ENCODE data around the gene LMAN1L.
A peak's percentile ranks its signal among the peaks of the same experiment; 100 is the strongest.

The LMAN1L gene

DNA sequence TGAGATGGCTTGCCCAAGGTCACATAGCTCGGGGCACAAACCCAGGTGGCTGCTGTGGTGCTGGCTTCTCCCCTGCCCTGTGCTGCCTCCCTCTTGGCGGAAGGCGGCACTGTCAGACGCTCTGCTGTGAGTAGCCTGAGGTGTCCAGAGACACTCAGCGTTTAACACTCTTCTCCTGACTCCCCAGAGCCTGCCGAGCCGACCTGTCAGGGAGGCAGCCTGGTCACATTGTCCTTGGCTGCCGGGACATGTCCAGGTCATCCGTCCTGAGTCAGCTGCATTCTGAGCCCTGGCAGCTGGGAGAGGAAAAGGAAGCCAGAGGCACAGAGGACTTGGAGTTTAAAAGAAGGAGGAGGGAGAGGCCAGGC, 4.7 kb downstream of the LMAN1L start:
- peak; percentile 39 to 42 for DNase-seq

DNA sequence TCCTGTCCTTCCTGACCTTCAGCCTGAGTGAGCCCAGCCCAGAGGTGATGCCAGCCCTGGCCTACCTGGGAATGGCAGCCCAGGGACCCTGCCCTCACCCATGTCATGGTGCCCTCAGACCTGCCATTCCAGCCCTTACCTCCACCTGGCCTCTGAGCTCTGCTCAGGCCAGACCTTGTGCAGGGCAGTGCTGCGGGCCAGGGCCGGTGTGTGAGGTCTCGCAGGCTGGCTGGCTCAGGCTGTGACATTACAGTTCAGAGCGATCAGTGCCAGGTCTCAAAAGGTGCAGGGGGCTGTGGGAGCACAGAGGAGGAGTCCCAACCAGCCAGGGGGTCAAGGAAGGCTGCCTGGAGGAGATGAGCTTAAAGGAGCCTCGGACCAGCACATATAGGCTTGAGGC, 7.4 kb downstream of the LMAN1L start:
- DNase-seq: no peak

DNA sequence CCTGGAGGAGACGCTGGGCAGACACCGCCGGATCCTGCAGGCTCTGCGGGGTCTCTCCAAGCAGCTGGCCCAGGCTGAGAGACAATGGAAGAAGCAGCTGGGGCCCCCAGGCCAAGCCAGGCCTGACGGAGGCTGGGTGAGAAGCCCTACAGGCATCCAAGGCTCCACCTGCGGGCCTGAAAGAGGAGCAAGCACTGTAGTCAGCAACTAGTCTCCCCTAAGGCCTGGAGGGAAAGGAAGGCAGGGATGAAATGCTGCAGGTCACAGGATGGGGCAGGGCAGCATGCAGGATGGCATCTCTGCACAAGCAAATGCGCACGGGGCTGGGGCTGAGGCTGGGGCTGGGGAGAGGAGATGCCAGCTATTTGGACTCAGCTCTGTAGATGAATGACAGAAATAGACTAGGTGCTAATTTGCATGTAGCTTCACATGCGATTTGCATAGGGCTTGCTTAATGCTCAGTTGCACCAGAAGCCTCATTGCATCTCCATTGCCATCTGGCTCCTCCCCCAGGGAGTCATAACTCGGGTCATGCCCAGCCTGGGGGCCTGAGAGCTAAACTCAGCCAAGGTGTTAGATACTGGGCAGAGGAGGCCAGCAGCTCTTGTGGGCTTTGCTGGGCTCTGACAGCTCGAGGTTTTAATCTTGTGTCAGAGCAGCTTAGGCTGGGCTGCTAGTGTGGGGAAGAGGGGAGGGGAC, 8.6 kb downstream of the LMAN1L start:
- DNase-seq: no peak

DNA sequence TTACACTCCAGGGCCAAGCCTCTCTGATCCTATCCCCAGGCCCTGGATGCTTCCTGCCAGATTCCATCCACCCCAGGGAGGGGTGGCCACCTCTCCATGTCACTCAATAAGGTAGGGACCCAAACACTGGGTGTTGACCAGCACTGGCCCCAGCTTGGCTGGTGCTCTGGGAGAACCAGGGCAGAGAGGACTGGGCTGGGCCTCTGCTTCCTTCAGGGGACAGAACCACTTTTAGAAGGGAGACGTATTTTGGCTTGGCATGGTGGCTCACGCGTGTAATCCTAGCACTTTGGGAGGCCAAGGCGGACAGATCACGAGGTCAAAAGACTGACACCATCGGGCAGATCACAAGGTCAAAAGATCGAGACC, 9.1 kb downstream of the LMAN1L start:
- no peak for DNase-seq

DNA sequence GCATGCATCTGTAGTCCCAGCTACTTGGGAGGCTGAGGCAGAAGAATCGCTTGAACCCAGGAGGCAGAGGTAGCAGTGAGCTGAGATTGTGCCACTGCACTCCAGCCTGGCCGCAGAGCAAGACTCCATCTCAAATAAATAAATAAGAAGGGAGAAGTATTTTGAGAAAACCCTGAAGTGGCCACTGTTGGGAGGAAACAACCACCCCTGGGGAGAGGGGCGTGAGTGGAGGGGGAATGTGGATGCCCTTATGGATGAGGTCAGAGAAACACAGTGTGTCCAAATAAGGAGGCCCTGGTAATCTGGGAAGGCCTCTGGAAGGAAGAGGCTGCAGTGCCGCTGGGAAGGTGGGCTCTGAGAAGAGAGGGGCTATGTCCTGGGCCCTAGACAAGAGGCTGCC, 9.6 kb downstream of the LMAN1L start:
- no peak for DNase-seq

DNA sequence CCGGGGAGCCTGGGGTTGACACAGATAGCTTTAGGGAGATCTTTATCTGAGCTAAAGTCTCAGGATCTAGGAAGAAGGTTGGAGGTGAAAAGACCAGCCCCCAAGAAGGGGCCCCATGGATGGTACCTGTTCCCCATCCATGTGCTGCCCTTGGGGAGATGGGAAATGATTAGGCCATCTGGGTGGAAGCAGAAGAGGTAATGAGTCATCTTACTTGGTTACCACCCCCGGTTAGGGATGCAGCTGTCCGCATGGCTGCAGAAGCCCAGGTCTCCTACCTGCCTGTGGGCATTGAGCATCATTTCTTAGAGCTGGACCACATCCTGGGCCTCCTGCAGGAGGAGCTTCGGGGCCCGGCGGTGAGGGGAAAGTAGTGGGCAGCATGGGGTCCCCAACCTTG, 10.7 kb downstream of the LMAN1L start:
- DNase-seq: no peak

DNA sequence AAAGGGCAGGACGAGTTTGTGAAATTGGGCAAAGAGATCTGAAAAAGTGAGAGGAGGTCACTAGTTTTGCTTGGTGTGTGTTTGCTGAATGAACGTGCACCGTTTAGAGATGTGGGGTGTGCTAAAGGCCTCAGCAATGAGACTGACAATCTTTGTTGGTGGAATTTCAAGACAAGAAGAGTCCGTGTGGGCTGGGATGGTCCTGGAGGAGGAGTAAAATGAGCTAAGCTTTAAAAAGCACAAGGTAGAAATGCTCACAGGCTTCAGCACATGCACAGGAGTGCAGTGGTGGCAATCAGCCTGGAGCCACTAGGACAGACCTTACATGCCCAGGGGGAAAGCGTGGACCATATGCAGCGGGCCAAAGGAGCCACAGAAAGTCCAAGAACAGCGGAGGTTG, 12.3 kb downstream of the LMAN1L start:
- no peak for DNase-seq

DNA sequence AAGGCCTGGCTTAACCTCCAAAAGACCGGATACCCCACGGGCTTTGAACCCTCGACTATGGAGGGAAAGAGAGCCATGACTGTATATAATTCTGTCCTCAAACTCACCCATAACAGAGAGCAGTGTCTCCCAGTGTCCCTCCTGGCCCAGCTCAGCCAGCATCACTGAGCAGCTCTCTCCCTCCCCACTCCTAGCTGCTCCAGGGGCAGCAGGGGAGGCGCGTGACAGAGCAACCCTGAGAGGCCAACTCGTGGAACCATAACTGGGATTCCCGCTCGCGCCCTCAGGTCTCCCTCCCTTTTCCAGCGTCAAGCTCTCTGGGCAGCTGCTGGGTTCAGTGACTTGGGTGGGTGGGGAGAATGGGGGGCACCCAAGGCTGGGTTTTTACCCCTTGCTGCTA, 13.2 kb downstream of the LMAN1L start:
- DNase-seq: no peak

DNA sequence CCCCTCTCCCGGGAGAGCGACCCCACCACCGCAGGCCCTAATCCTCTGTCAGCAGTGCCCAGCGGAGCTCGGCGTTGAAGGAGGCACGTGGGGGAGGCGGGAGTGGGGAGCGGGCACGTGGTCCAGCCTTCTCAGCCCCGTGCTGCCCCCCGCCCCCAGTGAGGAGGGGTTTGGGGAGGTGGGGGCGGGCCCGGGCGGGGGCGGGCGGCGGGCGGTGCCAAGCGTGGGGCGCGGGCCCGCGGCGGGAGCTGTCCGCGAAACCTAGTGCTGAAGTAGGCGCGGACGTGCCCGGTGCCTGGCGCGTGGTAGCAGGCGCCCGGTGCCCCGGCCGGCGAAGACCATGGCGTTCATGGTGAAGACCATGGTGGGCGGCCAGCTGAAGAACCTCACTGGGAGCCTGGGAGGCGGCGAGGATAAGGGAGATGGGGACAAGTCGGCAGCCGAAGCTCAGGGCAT, 13.8 kb downstream of the LMAN1L start, which contains the start of gene CPLX3:
Gene CPLX3 (plus strand): TSS at position 264 of the 456 bp plus-strand sequence. CDS start 77 bp downstream, at position 341.
- peak; percentile 13 to 15 for DNase-seq

DNA sequence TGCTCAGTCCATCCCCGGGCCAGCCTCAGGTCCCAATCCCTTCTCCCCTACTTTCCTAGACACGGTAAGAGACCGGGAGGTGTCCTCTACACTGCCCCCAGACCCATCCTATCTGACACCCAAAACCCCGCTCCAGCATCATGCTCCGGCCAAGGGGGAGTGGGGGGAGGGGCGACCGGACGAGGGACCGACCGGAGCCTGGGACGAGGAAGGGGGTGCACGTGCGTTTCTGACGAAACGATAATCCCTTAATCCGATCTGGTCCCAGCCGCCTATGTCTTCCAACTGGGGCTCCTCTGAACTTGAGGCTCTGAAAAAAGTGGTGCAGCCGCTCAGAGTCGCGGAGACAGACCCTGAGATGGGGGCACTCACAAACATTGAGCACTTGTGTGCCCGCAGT, 14.3 kb downstream of the LMAN1L start:
- DNase-seq: no peak

DNA sequence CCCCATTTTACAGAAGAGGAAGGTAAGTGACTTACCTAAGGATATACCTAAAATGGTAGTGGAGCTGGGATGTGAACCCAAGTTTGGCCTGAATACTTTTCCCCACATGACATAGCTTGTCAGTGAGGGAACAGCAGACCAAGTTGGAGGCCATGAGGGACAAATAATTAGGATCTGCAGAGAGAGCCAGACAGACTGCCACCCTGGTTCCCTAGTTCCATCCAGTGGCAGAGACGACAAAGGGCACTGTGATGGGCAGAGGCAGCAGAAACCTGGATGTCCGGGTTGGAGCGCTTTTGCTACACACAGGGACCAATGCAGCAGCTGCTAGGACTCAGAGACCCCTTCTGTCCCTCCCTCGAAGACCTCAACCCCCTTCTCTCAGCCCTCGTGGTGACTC, 15.0 kb downstream of the LMAN1L start:
- DNase-seq: no peak

DNA sequence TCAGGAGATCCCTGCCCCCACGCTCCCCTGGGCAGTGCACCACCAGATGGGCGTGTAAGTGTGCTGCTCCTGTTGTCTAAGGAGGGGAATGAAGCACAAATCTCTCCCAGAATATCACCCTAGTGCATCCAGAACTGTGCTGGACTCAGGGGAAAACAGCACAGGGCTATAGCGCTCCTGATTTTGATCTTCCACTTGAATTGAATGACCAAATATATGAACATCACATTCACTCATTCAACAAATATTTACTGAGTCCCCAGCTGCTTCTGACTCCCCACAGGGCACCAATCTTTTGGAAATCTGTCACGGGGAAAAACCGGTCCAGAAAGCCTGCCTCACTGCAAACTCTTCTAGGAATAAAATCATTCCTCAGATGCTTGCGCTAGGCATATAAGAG, 16.2 kb downstream of the LMAN1L start:
- DNase-seq: no peak

DNA sequence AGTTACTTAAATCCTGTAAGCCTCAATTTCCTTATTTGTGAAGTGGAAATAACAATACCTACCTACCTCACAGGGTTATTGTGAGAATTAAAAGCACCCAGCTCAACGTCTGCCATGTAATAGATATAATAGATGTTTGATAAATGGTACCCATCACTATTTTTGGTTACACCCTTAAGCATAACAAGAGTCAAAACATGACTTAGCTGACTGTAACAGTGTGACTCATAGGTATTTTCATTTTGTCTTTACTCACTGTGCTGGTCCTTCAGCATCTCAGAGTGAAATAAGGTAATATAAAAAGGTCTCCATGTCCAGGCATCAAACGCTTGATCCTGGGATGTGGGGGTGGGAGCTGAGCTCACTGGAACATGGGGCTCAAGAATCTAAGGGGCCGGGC, 16.9 kb downstream of the LMAN1L start:
- DNase-seq: no peak

DNA sequence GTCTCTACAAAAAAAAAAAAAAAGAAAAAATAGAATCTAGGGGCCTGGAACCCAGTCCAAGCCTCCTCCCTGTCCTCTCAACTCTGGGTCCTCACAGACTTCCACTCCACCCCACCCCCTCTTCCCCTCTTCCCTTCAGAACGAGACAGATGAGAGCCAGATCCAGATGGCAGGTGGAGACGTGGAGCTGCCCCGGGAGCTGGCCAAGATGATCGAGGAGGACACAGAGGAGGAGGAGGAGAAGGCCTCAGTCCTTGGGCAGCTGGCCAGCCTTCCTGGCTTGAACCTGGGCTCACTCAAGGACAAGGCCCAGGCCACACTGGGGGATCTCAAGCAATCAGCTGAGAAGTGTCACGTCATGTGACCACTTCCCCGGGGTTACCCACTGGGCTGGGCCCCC, 17.4 kb downstream of the LMAN1L start:
- no peak for DNase-seq

DNA sequence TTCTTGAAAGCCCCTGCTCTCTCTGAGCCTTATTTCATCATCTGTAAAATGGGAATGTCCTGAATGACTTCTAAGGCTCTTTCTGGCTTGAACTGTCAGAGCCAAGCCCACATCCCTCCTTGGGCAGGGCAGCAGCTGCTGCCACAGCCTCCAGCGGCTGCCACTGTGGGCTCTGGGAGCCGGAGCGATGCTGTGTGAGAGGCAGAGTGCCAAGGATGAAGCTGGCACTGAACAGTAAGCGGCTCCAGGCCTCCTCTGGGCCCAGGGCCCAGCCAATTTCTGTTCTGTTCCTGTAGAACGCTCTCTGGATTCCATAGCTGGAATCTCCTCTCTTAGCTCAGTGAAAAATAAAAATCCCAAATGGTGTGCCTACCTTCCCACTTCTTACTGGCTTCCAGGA, 18.2 kb downstream of the LMAN1L start:
- DNase-seq: no peak

DNA sequence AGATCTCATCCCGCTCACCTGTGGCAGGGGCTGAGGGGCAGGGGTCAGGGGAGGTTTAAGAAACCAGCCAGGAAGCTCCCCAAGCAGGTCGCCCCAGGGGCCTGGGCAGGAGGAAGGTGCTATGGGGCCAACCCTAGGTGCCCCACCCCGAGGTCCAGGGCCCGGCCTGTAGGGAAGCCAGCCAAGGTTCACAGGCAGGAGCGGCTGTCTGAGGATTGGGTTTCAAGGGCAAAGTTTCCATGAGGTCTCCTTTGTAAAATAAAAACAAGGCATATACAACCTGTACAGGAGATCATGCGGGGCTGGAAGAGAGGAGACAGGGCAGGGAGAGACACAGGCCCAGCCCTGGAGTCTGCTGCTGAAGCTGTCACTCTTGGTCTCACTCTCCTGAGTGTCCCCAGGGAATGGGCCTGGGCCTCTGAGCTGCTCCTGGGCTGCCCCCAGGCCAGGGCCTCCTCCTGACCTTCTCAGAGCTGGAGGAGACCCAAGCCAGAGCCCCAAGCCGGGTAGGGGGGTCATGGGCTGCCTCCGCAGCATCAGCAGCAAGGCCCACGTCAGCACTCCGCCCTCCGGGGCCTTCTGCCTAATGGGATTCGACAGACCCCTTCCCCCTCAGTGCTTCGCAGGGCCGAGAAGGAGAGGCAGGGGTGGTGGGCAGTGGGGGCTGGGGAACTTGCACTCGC, 19.3 kb downstream of the LMAN1L start:
- no peak for DNase-seq

DNA sequence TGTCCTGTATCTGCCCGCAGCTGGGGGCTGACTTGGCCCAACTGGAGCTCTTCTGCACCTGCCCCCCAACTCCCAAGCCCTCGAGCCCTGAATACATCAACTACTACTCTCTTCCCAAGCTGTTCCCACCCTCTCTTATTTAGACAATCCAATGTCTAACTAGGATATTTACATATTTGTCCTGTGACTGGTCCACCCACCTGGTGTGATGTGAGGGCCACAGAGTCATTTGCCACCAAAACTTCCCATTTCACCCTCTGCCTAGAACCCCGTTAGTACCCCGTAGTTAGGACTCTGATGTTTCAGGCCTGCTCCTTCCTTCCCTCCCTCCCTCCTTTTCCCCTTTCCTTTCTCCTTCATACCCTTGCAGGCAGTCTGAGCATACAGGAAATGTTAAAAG, 20.2 kb downstream of the LMAN1L start:
- no peak for DNase-seq

DNA sequence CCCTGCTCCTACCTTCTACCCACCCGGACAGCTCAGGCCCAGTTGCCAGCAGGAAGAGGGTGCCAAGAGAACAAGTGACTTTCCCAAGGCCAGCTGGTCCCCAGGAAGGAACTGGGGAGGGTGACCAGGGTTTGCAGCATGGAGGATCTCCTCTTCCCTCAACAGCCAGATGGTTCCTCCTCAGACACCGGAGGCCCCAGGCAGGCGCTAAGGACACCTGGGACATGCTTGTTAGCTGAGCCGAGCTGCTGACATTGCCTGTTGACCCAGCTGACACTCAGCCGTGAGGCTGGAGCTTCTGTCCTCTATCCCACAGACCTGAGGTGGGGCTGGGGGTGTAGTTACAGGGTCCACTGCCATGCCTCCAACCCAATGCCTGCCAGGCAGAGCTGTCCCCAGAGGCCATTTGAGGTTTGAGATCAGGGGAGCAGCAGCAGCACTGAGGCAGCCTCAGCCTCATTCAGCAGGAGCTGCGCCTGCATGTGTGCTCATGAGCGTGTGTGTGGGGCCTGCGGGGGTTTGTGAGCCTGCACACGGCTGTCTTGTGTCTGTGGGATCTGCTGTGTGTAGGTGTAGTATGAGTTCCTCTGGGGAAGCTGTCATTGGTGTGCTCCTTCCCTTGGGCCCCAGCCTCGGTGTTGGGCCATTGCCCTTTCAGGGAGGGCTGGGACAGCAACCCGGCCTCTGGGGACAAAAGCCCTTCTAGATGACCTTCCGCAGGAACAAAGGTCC, 20.9 kb downstream of the LMAN1L start:
- peak; percentile 29 to 31 for DNase-seq

DNA sequence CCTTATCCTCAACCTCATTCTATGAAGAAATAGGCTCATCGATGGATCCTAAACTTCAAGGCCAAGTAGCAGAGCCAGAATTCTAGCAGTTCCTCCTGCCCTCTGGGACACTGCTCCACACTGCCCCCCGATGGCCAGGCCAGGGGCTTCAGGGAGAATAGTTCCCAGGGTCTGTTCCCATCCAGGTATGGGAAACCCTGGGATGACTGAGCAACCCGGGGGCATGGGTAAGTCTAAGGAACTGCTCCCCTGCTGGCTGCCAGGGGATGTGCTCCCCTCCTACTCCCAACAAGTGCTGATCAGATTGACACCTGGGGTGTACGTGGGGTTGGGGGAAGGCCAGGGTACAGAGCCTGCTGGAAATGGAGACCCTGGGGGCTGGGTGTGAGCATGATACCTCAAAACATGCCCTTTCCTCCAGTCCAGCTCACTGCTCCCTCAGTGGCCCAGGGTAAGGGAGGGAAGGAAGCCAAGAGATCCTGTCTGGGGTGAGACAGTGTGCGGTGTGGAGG, 22.7 kb downstream of the LMAN1L start:
- peak; percentile 52 to 65 for DNase-seq

DNA sequence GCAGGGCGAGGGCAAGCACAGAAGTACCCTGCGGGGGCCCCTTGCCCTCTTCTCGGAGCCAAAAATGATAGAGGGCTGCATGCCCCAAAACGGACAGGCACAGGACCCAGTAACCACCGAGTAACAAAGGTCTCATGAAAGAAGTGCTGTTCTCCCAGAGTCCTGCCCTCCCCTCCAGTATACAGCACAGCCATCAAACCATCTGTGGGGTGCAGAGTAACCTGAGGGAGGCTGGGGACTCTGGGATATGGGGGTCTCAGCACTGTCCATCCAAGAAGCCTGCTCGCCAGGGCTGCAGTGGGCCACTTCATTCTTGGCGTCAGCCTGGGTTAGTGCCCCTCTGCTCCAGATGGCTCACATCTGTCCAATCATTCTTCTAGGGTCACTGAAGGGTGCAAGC, 24.2 kb downstream of the LMAN1L start:
- DNase-seq: no peak

DNA sequence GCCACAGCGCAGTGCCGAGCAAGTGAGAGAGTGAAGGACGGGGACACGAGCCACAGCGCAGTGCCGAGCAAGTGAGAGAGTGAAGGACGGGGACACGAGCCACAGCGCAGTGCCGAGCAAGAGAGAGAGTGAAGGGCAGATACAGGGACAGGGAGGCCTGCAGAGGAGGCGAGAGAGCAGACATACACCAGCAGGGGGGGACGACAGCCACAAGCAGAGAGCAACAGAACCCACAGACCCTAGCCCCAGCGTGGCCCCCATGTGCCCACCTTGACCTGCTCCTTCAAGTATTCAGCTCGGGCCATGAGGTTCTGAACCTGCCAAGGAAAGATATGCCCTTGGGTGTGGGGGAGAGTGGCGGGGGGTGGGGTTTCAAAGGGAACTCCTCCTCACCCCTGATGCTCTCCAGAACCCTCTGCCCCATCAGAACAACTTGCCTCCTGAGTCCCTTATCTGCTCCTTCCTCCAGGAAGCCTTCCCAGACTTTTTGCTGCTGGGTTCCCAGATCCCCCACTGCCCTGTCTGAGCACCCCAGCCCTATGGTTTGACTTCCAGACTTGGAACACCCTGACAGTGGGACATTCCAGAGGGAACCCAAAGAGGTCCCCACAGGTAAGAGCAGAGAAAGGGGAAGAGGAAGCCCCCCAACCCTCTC, 25.0 kb downstream of the LMAN1L start:
- DNase-seq: no peak

DNA sequence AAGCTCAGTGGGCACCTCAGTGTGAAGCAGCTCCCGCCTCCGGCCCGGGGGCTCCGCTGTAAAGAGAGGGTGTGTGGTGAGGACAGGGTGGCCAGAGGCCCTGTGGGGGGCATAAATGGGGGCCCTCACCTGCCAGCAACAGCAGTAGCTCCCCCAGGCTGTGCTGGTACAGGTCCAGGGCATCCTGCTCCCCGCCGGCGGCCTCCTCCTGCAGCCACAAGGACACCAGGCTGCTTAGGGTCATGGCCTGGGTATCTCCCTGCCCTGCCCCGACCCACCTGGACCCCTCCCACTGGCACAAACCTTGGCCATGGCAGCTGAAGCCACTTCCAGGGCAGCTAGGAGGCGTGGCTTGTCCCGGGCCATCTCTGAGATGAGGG, 25.5 kb downstream of the LMAN1L start:
- no peak for DNase-seq

DNA sequence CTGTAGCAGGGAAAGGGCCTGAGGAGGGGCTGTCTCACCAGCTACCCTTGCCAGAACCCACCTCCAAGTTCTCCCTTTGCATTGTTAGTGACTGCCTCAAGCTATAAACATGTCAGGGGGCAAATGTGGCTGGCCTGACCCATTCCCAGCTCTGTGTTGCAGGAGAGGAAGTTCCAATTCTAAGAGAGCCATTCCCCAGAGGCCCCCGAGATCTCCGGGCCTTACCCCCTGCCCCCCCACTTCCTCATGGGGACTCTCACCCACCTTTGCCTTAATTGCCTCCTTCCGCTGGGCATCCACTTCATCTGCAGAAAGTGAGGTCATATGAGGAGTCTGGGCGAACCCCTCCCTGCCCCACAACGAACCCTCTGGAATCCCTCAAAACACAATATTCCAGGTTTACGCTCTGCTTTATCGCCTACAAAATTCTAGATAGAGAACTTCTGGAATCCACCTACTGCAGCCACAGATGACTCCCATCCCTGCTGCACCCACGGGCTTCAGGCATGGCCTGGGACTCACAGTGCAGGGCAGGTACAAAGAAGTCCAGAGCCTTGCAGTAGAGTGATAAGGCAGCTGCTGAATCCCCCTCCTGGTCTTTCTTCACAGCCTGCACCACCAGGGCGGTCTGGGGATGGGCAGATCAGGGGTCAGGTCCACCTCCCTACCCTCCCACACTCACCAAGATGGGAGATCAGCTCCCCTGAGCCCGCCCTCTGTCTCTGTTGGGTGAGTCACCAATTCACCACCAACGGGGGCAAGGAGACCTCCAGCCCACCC, 26.3 kb downstream of the LMAN1L start:
- no peak for DNase-seq
